ENCODE measurements around the gene ATAD3B. TPM values are rescaled to one million over a fixed set of nuclear protein-coding genes. Genes with fewer than 3 reads are reported as not detected.

ATAD3B gene
- total and polyA plus RNA-seq, 2 of the 13 experiments (the other 11 are each of a cell fraction or from before 2014, with no cell fraction given) = 9.6 to 31.1 TPM

- TF ChIP-seq ZNF691 (CRISPR knock-in tag; IDR thresholded peaks at IDR 0.05; ENCODE audit: borderline replicate concordance, low read depth) (peak; percentile 77; the same call in 1 of the 2 replicates), CSRNP1 (CRISPR knock-in tag; IDR thresholded peaks at IDR 0.05) (peak; percentile 79; the same call in 1 of the 2 replicates), MTERF4 (CRISPR knock-in tag; IDR thresholded peaks at IDR 0.05) (peak; percentile 85; the same call in 1 of the 2 replicates), HNF1B (CRISPR knock-in tag; IDR thresholded peaks at IDR 0.05) (peak; percentile 94), TCF7L2 (IDR thresholded peaks at IDR 0.05; ENCODE audit: low read depth, low read length) (no peak), GFI1 (CRISPR knock-in tag; IDR thresholded peaks at IDR 0.05; ENCODE audit: borderline replicate concordance) (peak; percentile 91), ZSCAN25 (CRISPR knock-in tag; IDR thresholded peaks at IDR 0.05) (peak; percentile 91), ZNF367 (CRISPR knock-in tag; IDR thresholded peaks at IDR 0.05; ENCODE audit: borderline replicate concordance) (no peak), RFXANK (CRISPR knock-in tag; IDR thresholded peaks at IDR 0.05) (0 out of 2 replicates have a peak, but pooled peaks have one; percentile 71), CEBPZ (IDR thresholded peaks at IDR 0.05; ENCODE audit: low read length) (no peak), ZNF564 (CRISPR knock-in tag; IDR thresholded peaks at IDR 0.05) (peak; percentile 67; the same call in 1 of the 2 replicates), IRF1 (CRISPR knock-in tag; IDR thresholded peaks at IDR 0.05; ENCODE audit: low read depth) (no peak), ZNF704 (CRISPR knock-in tag; IDR thresholded peaks at IDR 0.05; ENCODE audit: borderline replicate concordance) (peak; percentile 18; the same call in 1 of the 2 replicates), ZNF234 (CRISPR knock-in tag; conservative IDR thresholded peaks at IDR 0.05) (no peak; the same call in none of the 2 replicates)
These were observed 38.4 kb upstream of the ATAD3B start (continued) for GRCh38 chr1:1432951-1433803.
